DND-41 (cell line): ENCODE data around the gene TMEM138.

ENCODE experiments used
- EZH2 ChIP-seq: IDR thresholded peaks from 3 replicates; pipeline ENCODE4 v1.6.1; 2012; ENCODE audit warnings: borderline replicate concordance, low read depth, mild to moderate bottlenecking, moderate library complexity, low read length, inconsistent platforms; ENCODE audit not compliant: severe bottlenecking
- TF ChIP-seq, protein P1 (sequence below): IDR thresholded peaks from 2 replicates; pipeline ENCODE4 v1.5.1; 2012; ENCODE audit warnings: borderline replicate concordance, low read length, moderate library complexity, mild to moderate bottlenecking; ENCODE audit not compliant: poor library complexity, severe bottlenecking; ENCODE audit errors: extremely low read depth

DNA sequence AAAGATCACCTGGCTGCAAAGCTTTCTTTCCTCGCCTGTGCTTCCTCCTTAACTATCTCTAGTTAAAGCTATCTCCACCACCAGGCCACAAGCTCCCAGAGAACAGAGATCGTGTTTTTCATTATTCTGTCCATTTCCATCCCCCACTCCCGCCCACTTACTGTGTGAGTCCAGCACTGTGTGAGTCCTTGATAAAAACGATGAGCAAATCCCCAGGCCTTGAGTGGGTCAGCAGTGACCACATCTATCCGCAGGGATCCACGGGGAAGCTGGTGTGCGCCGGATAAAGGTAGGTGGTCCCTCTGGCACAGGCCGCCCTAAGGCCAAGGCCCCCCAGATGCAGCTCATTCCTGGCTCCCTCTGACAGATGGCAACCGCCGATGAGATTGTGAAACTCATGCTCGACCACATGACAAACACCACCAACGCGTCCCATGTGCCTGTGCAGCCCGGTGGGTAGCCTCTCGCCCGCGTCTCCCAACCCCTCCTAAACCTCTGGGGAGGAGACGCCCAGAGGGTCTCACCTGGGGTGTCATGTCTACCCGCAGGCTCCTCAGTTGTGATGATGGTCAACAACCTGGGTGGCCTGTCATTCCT is 19.9 kb upstream of the TMEM138 start:
- TF ChIP-seq, protein P1, sequence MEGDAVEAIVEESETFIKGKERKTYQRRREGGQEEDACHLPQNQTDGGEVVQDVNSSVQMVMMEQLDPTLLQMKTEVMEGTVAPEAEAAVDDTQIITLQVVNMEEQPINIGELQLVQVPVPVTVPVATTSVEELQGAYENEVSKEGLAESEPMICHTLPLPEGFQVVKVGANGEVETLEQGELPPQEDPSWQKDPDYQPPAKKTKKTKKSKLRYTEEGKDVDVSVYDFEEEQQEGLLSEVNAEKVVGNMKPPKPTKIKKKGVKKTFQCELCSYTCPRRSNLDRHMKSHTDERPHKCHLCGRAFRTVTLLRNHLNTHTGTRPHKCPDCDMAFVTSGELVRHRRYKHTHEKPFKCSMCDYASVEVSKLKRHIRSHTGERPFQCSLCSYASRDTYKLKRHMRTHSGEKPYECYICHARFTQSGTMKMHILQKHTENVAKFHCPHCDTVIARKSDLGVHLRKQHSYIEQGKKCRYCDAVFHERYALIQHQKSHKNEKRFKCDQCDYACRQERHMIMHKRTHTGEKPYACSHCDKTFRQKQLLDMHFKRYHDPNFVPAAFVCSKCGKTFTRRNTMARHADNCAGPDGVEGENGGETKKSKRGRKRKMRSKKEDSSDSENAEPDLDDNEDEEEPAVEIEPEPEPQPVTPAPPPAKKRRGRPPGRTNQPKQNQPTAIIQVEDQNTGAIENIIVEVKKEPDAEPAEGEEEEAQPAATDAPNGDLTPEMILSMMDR: no peak
- no peak for TF ChIP-seq EZH2
